Suprapubic skin (tissue), 3 donors: ENCODE measurements around the gene FGF7.

Source experiments
- EP300 ChIP-seq: sonication (generic); formaldehyde crosslinking; IDR thresholded peaks from one replicate; pipeline ENCODE4 v1.6.1; 2017; ENCODE audit warnings: antibody characterized with exemption
- TF ChIP-seq, protein P1 (sequence below), 2 donors: fragments of 200-600 bp in 1 of 2; fragments of 450-650 bp in 1 of 2; sonication (generic) in 1 of 2; IDR thresholded peaks; one replicate each; pipeline ENCODE4 v1.5.1; 2016 to 2019; ENCODE audit warnings: antibody characterized with exemption in 2 of 2, mild to moderate bottlenecking in 1 of 2, moderate library complexity in 1 of 2

DNA sequence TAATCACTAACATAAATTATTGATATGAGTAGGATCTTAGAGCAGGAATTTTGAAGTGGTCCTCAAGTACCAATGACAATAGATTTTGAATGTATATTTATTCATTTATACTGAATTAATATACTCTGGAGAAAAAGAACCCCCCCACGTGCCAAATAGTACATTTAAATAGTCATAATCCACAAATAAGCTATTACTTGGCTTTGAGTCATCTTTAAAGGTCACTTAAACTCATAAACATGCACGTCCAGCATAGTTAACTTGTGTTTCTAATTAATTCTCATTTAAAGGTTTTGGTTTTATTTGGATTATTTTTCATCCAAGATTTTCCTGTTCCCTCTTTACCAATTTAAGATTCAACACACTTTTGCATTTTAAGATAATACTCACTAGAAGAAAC lies 35.1 kb downstream of the FGF7 start:
- TF ChIP-seq, protein P1, sequence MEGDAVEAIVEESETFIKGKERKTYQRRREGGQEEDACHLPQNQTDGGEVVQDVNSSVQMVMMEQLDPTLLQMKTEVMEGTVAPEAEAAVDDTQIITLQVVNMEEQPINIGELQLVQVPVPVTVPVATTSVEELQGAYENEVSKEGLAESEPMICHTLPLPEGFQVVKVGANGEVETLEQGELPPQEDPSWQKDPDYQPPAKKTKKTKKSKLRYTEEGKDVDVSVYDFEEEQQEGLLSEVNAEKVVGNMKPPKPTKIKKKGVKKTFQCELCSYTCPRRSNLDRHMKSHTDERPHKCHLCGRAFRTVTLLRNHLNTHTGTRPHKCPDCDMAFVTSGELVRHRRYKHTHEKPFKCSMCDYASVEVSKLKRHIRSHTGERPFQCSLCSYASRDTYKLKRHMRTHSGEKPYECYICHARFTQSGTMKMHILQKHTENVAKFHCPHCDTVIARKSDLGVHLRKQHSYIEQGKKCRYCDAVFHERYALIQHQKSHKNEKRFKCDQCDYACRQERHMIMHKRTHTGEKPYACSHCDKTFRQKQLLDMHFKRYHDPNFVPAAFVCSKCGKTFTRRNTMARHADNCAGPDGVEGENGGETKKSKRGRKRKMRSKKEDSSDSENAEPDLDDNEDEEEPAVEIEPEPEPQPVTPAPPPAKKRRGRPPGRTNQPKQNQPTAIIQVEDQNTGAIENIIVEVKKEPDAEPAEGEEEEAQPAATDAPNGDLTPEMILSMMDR (IDR thresholded peaks at IDR 0.05) = no peak
- no peak for TF ChIP-seq EP300
